Measurements from ENCODE around the gene IWS1. TPM values are rescaled to one million over a fixed set of nuclear protein-coding genes. Genes with fewer than 3 reads are reported as not detected.

The IWS1 gene
- total RNA-seq, 2 experiments from 2014 or later = 49.2 to 56.9 TPM

GRCh38 chr2:127565261-127566138 is 39.2 kb upstream of the IWS1 start:
- no peak for DNase-seq (ENCODE audit: low spot score)
- H3K4me2 ChIP-seq (ENCODE audit: low read length) = no peak overlapping the region
- no peak overlapping the region for H2AFZ ChIP-seq (ENCODE audit: low read length)
- H3K36me3 ChIP-seq (ENCODE audit: insufficient read depth, low read length) = no peaks in the 10 kb centered on the region
- no peaks in the 10 kb centered on the region for H3K9me3 ChIP-seq (ENCODE audit: low read length)
- H3K27ac ChIP-seq (ENCODE audit: low read depth, low read length, poor library complexity, severe bottlenecking) = no peak overlapping the region
- TF ChIP-seq CTCF (conservative IDR thresholded peaks at IDR 0.05; ENCODE audit: low read length) = no peak
- TF ChIP-seq EZH2phosphoT487 (IDR thresholded peaks at IDR 0.05; ENCODE audit: borderline replicate concordance, low read depth, low read length) = no peak
- H3K4me3 ChIP-seq (ENCODE audit: low read depth, low read length, poor library complexity, severe bottlenecking) = no peak overlapping the region
- BruUV-seq (replicated peaks) = no TSS peak
- ChIA-PET POLR2A (interaction anchor here (0.7 kb wide), 1 partner anchor 174 kb away, joined by 3 read pairs; no protein-coding TSS in a partner anchor), CTCF (ENCODE audit: unreplicated experiment) (interaction anchor here (1.5 kb wide), 1 partner anchor 26 kb away, joined by 3 read pairs; no protein-coding TSS in a partner anchor)
- no peaks in the 10 kb centered on the region for H3K79me2 ChIP-seq (ENCODE audit: insufficient read depth, low read depth, low read length)
- H3K4me1 ChIP-seq (ENCODE audit: insufficient read depth, low read length, poor library complexity, severe bottlenecking) = no peaks in the 10 kb centered on the region
- no peaks in the 10 kb centered on the region for H4K20me1 ChIP-seq (ENCODE audit: insufficient read depth, low read length)
- no peaks in the 10 kb centered on the region for H3K9me2 ChIP-seq (ENCODE audit: insufficient read depth, low read length)
- intact Hi-C loops (cut with micrococcal nuclease; ENCODE audit: unreplicated experiment) = no loop called here

- Histone ChIP-seq H4K20me1 (ENCODE audit: insufficient read depth, low read length) (no peaks in the 10 kb centered on the region), H3K4me3 (ENCODE audit: low read depth, low read length, poor library complexity, severe bottlenecking) (no peak overlapping the region), H3K79me2 (ENCODE audit: insufficient read depth, low read depth, low read length) (no peaks in the 10 kb centered on the region), H3K9me2 (ENCODE audit: insufficient read depth, low read length) (no peaks in the 10 kb centered on the region), H3K36me3 (ENCODE audit: insufficient read depth, low read length) (no peaks in the 10 kb centered on the region), H3K4me2 (ENCODE audit: low read length) (no peak overlapping the region), H3K27ac (ENCODE audit: low read depth, low read length, poor library complexity, severe bottlenecking) (no peak overlapping the region), H3K9me3 (ENCODE audit: low read length) (no peaks in the 10 kb centered on the region), H3K4me1 (ENCODE audit: insufficient read depth, low read length, poor library complexity, severe bottlenecking) (no peaks in the 10 kb centered on the region), H2AFZ (ENCODE audit: low read length) (no peak overlapping the region)
- ChIA-PET CTCF (ENCODE audit: unreplicated experiment) (no interaction called here), POLR2A (interaction anchor here (0.7 kb wide), 1 partner anchor 173 kb away, joined by 3 read pairs; no protein-coding TSS in a partner anchor)
- no TSS peak for BruUV-seq (replicated peaks)
- no peak for TF ChIP-seq CTCF (conservative IDR thresholded peaks at IDR 0.05; ENCODE audit: low read length)
- no peak for TF ChIP-seq EZH2phosphoT487 (IDR thresholded peaks at IDR 0.05; ENCODE audit: borderline replicate concordance, low read depth, low read length)
- no peak for DNase-seq (ENCODE audit: low spot score)
- intact Hi-C loops (cut with micrococcal nuclease; ENCODE audit: unreplicated experiment) = no loop called here
Measured at GRCh38 chr2:127564429-127565260, 38.4 kb upstream of the IWS1 start.

All from OCI-LY7 (cell line).